Astrocyte (in vitro differentiated cells and primary cell): ENCODE measurements around the gene CCSER1. TPM values are rescaled to one million over a fixed set of nuclear protein-coding genes. Genes with fewer than 3 reads are reported as not detected.

Source experiments
- DNase-seq: peaks from one replicate; pipeline ENCODE4 v3.0.0-alpha.2; 2010; ENCODE audit warnings: low read depth
- FAIRE-seq: peaks from 2 replicates; lab custom pipeline; 2011; peaks lifted over from hg19 to GRCh38; lab: Jason Lieb, UNC
- H2AFZ ChIP-seq: 2 replicates; pipeline ENCODE4 v1.6.0; 2012; ENCODE audit warnings: low read depth, low read length, inconsistent platforms
- H3K27ac ChIP-seq: 2 replicates; pipeline ENCODE4 v1.5.1; 2011; ENCODE audit warnings: low read depth, low read length, inconsistent platforms
- H3K27me3 ChIP-seq: 2 replicates; pipeline ENCODE4 v1.6.0; 2011; ENCODE audit warnings: low read length, inconsistent platforms; ENCODE audit not compliant: insufficient read depth
- H3K36me3 ChIP-seq: 2 replicates; pipeline ENCODE4 v1.5.1; 2011; ENCODE audit warnings: low read length, inconsistent platforms; ENCODE audit not compliant: insufficient read depth
- H3K4me1 ChIP-seq: 2 replicates; pipeline ENCODE4 v1.5.1; 2011; ENCODE audit warnings: low read length, inconsistent platforms; ENCODE audit not compliant: insufficient read depth
- H3K4me2 ChIP-seq: 2 replicates; pipeline ENCODE4 v1.6.0; 2012; ENCODE audit warnings: low read length, inconsistent platforms
- H3K4me3 ChIP-seq: 2 replicates; pipeline ENCODE4 v1.5.1; 2011; ENCODE audit warnings: low read depth, mild to moderate bottlenecking, low read length, inconsistent platforms; ENCODE audit not compliant: insufficient read depth
- H3K79me2 ChIP-seq: 2 replicates; pipeline ENCODE4 v1.6.0; 2012; ENCODE audit warnings: mild to moderate bottlenecking, low read length, inconsistent platforms; ENCODE audit not compliant: insufficient read depth
- H3K9ac ChIP-seq: 2 replicates; pipeline ENCODE4 v1.6.0; 2012; ENCODE audit warnings: mild to moderate bottlenecking, low read length, inconsistent platforms
- H3K9me3 ChIP-seq: 2 replicates; pipeline ENCODE4 v1.5.1; 2012; ENCODE audit warnings: low read depth, mild to moderate bottlenecking, low read length, inconsistent platforms; ENCODE audit not compliant: insufficient read depth
- H4K20me1 ChIP-seq: 2 replicates; pipeline ENCODE4 v1.6.0; 2012; ENCODE audit warnings: low read length, inconsistent platforms; ENCODE audit not compliant: insufficient read depth
- H3K27ac Mint-ChIP-seq: one replicate; pipeline ENCODE4 v1.8.0; 2021; ENCODE audit warnings: mild to moderate bottlenecking, mixed read lengths; ENCODE audit not compliant: unreplicated experiment
- H3K27me3 Mint-ChIP-seq: one replicate; pipeline ENCODE4 v1.8.0; 2021; ENCODE audit warnings: low read depth, mixed read lengths; ENCODE audit not compliant: unreplicated experiment
- H3K36me3 Mint-ChIP-seq: one replicate; pipeline ENCODE4 v1.8.0; 2021; ENCODE audit warnings: low read depth, mixed read lengths; ENCODE audit not compliant: unreplicated experiment
- H3K4me1 Mint-ChIP-seq: one replicate; pipeline ENCODE4 v1.8.0; 2021; ENCODE audit warnings: low read depth, mixed read lengths; ENCODE audit not compliant: unreplicated experiment
- H3K4me3 Mint-ChIP-seq: one replicate; pipeline ENCODE4 v1.8.0; 2021; ENCODE audit warnings: mild to moderate bottlenecking, moderate library complexity, mixed read lengths; ENCODE audit not compliant: unreplicated experiment
- H3K9me3 Mint-ChIP-seq: one replicate; pipeline ENCODE4 v1.8.0; 2021; ENCODE audit warnings: mild to moderate bottlenecking, mixed read lengths; ENCODE audit not compliant: unreplicated experiment
- EZH2 ChIP-seq: IDR thresholded peaks from 2 replicates; pipeline ENCODE4 v1.6.1; 2012; ENCODE audit warnings: mild to moderate bottlenecking, low read length, inconsistent platforms; ENCODE audit not compliant: insufficient read depth
- total RNA-seq: library from RNA; stranded (reverse); gene quantifications from 2 replicates; pipeline ENCODE4 v1.2.1, GENCODE V29; 2021
- TF ChIP-seq, protein P1 (sequence below): IDR thresholded peaks from 2 replicates; pipeline ENCODE4 v1.5.1; 2011; ENCODE audit warnings: low read depth, mild to moderate bottlenecking, inconsistent platforms, low read length, moderate library complexity; ENCODE audit not compliant: insufficient read depth

CCSER1 gene
- total RNA-seq, 1 donor from 2014 or later, result 2.2 TPM

DNA sequence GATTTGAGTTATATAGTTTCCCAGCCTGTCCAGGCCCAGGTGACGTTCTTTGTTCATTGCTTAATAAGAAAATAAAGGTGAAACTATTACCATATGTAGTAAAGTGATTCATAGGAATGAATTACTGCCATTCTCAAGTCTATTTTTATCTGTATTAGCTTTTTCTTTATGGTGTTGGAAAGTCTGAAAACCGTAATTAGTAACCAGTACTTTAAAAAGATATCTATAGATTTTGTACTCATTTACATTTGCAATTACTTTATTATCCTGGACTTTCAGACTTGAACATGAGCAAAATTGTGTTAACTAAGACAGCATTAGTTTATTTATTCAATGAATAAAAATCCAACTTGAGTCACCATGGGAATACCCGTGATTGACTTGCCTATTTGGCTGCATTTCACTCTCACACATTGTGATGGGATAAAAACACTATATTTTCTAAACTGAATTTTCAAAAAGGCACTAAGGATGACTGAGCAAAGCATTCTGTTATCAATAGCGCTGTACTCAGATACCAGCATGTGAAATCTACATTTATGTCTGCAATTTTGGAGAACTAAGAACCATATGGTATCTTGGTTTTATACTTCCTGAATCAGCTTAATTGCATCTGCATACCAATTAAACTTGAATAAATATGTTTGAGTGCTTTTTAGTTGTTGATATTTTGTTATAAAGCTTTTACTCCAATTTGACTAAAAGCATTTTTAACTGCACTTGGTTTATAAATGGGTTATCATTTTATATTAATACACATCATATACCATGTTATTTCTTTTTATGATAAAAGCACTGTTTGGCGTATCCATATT is 154.6 kb downstream of the CCSER1 start:
- Mint-ChIP-seq H3K4me1 (no peaks in the 10 kb centered on the region), H3K27ac (no peak overlapping the region), H3K36me3 (no peaks in the 10 kb centered on the region), H3K27me3 (no peaks in the 10 kb centered on the region), H3K9me3 (no peaks in the 10 kb centered on the region), H3K4me3 (no peak overlapping the region)
- DNase-seq (no peak), FAIRE-seq (no peak)
- Histone ChIP-seq H3K36me3 (no peaks in the 10 kb centered on the region), H3K27me3 (no peaks in the 10 kb centered on the region), H3K79me2 (no peaks in the 10 kb centered on the region), H3K4me1 (no peaks in the 10 kb centered on the region), H4K20me1 (no peaks in the 10 kb centered on the region), H3K27ac (no peak overlapping the region), H2AFZ (no peak overlapping the region), H3K9me3 (no peaks in the 10 kb centered on the region), H3K4me3 (no peak overlapping the region), H3K9ac (no peak overlapping the region), H3K4me2 (no peak overlapping the region)
- TF ChIP-seq EZH2, result no peak
- TF ChIP-seq, protein P1, sequence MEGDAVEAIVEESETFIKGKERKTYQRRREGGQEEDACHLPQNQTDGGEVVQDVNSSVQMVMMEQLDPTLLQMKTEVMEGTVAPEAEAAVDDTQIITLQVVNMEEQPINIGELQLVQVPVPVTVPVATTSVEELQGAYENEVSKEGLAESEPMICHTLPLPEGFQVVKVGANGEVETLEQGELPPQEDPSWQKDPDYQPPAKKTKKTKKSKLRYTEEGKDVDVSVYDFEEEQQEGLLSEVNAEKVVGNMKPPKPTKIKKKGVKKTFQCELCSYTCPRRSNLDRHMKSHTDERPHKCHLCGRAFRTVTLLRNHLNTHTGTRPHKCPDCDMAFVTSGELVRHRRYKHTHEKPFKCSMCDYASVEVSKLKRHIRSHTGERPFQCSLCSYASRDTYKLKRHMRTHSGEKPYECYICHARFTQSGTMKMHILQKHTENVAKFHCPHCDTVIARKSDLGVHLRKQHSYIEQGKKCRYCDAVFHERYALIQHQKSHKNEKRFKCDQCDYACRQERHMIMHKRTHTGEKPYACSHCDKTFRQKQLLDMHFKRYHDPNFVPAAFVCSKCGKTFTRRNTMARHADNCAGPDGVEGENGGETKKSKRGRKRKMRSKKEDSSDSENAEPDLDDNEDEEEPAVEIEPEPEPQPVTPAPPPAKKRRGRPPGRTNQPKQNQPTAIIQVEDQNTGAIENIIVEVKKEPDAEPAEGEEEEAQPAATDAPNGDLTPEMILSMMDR, result no peak

DNA sequence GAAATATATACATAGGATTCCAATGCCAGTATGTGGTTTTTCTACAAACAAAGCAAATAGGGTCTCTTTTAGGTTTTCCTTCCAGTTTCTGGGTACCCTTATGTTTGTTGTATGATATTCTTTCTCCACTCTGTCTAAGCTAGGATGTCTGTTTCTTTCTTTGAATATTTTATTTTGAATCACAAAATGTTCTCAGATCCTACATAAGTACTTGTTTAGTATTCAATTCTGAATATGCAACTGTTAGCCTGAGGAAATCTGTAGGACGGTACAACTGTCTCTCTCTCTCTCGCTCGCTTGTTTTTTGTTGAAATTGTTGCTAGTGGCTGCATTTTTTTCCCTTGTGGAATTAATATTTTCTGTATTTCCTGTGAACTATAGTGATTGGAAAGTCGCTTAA is 163.2 kb downstream of the CCSER1 start:
- FAIRE-seq (no peak), DNase-seq (no peak)
- H3K4me2 ChIP-seq, result no peak overlapping the region
- H3K4me3 ChIP-seq, result no peak overlapping the region
- Mint-ChIP-seq H3K27me3 (no peaks in the 10 kb centered on the region), H3K4me3 (no peak overlapping the region), H3K9me3 (no peaks in the 10 kb centered on the region), H3K36me3 (no peaks in the 10 kb centered on the region), H3K27ac (no peak overlapping the region), H3K4me1 (no peaks in the 10 kb centered on the region)
- no peaks in the 10 kb centered on the region for H3K9me3 ChIP-seq
- no peaks in the 10 kb centered on the region for H4K20me1 ChIP-seq
- no peaks in the 10 kb centered on the region for H3K36me3 ChIP-seq
- no peak overlapping the region for H3K27ac ChIP-seq
- H3K9ac ChIP-seq, result no peak overlapping the region
- no peaks in the 10 kb centered on the region for H3K79me2 ChIP-seq
- H2AFZ ChIP-seq, result no peak overlapping the region
- no peaks in the 10 kb centered on the region for H3K27me3 ChIP-seq
- TF ChIP-seq, protein P1, result no peak
- no peak for TF ChIP-seq EZH2
- no peaks in the 10 kb centered on the region for H3K4me1 ChIP-seq

DNA sequence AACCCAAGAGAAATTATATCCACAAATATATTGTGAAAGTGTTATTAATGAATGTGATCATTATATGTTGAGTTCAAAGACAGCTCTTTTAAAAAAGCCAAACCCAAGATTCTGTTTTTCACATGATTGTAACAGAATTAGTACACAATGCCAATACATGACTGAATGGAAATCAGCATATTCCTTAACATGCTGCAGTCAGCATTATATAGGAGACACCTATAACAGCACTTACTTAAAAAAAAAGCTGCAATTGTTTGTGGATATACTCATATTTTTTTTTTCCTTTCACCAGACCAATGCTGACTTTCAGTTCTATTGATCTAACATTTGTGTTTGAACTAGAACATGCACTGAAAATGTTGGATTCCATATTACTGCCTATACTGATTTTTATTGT is 165.2 kb downstream of the CCSER1 start:
- Histone ChIP-seq H3K4me2 (no peak overlapping the region), H3K9me3 (no peaks in the 10 kb centered on the region), H3K27ac (no peak overlapping the region), H3K79me2 (no peaks in the 10 kb centered on the region), H3K9ac (no peak overlapping the region), H3K36me3 (no peaks in the 10 kb centered on the region), H2AFZ (no peak overlapping the region), H4K20me1 (no peaks in the 10 kb centered on the region), H3K4me1 (no peaks in the 10 kb centered on the region), H3K4me3 (no peak overlapping the region), H3K27me3 (no peaks in the 10 kb centered on the region)
- TF ChIP-seq, protein P1, result no peak
- no peak for TF ChIP-seq EZH2
- no peak for FAIRE-seq
- H3K36me3 Mint-ChIP-seq, result no peaks in the 10 kb centered on the region
- no peaks in the 10 kb centered on the region for H3K27me3 Mint-ChIP-seq
- H3K9me3 Mint-ChIP-seq, result no peaks in the 10 kb centered on the region
- H3K4me3 Mint-ChIP-seq, result no peak overlapping the region
- no peaks in the 10 kb centered on the region for H3K4me1 Mint-ChIP-seq
- no peak overlapping the region for H3K27ac Mint-ChIP-seq
- no peak for DNase-seq
